Right atrium auricular region (tissue), 2 donors: ENCODE results near the gene PGBD5. TPM values are rescaled to one million over a fixed set of nuclear protein-coding genes. Genes with fewer than 3 reads are reported as not detected.

ENCODE experiments used
- DNase-seq: peaks from one replicate; pipeline ENCODE4 v3.0.0-alpha.2; 2019; ENCODE audit warnings: low spot score
- H3K27ac ChIP-seq, 2 donors: fragments of 200-600 bp; sonication (generic); 1 replicate in 1 of 2; 2 replicates in 1 of 2; pipeline ENCODE4 v1.5.1; 2016 to 2019
- H3K27me3 ChIP-seq, 2 donors: fragments of 200-600 bp; sonication (generic); one replicate each; pipeline versions ENCODE4 v1.5.1 to v1.6.0; 2017 to 2019
- H3K36me3 ChIP-seq: fragments of 200-600 bp; sonication (generic); one replicate; pipeline ENCODE4 v1.5.1; 2016
- H3K4me1 ChIP-seq, 2 donors: fragments of 200-600 bp; sonication (generic); one replicate each; pipeline versions ENCODE4 v1.5.1 to v1.6.0; 2017 to 2019
- H3K4me3 ChIP-seq, 2 donors: fragments of 200-600 bp; sonication (generic); 1 replicate in 1 of 2; 2 replicates in 1 of 2; pipeline ENCODE4 v1.5.1; 2017 to 2019; ENCODE audit warnings: mild to moderate bottlenecking in 1 of 2, moderate library complexity in 1 of 2
- H3K9me3 ChIP-seq, 2 donors: fragments of 200-600 bp; sonication (generic); one replicate each; pipeline ENCODE4 v1.5.1; 2019
- CTCF ChIP-seq, 2 donors: fragments of 200-600 bp; sonication (generic); IDR thresholded peaks; one replicate each; pipeline ENCODE4 v1.5.1; 2019; ENCODE audit warnings: antibody characterized with exemption in 2 of 2
- total RNA-seq, 2 donors: library from RNA; depleted of rRNA; stranded (reverse); fragments of >200 nt; gene quantifications; one replicate each; pipeline ENCODE4 v1.1.0, GENCODE V29; 2016

The PGBD5 gene
- total RNA-seq, 2 donors from 2014 or later, result 13.2 to 18.5 TPM

DNA sequence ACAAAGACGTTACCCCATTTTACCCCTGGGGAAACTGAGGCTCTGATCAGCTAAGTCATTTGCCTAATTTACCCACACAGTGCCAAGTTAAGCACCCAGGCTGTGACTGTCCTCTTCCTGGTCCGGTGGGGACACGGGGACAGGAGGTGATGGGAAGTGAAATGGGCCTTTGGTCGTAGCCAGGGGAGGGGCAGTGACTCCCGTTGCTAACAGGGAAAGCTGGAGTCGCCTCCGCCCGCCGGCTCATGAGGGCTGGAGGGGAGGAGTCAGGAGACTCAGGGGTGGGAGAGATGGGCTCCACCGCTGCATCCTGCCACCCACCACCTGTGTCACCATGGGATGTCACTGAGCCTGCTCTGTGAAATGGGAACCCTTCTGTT lies 139.3 kb downstream of the PGBD5 start:
- Histone ChIP-seq H3K4me3 (no peak overlapping the region), H3K36me3 (no peaks in the 10 kb centered on the region), H3K9me3 (no peaks in the 10 kb centered on the region), H3K27ac (no peak overlapping the region), H3K27me3 (no peaks in the 10 kb centered on the region), H3K4me1 (peaks cover 0 to 5% of the 10 kb centered on the region in 2 donors)
- TF ChIP-seq CTCF (IDR thresholded peaks at IDR 0.05), result no peak
- DNase-seq, result no peak

- Histone ChIP-seq H3K27me3 (no peaks in the 10 kb centered on the region), H3K9me3 (no peaks in the 10 kb centered on the region), H3K27ac (no peak overlapping the region), H3K36me3 (no peaks in the 10 kb centered on the region), H3K4me3 (no peak overlapping the region), H3K4me1 (peaks cover 0 to 5% of the 10 kb centered on the region in 2 donors)
- no peak for DNase-seq
- TF ChIP-seq CTCF (IDR thresholded peaks at IDR 0.05), result no peak
Observed at GRCh38 chr1:230286166-230286889, 139.8 kb downstream of the PGBD5 start.

DNA sequence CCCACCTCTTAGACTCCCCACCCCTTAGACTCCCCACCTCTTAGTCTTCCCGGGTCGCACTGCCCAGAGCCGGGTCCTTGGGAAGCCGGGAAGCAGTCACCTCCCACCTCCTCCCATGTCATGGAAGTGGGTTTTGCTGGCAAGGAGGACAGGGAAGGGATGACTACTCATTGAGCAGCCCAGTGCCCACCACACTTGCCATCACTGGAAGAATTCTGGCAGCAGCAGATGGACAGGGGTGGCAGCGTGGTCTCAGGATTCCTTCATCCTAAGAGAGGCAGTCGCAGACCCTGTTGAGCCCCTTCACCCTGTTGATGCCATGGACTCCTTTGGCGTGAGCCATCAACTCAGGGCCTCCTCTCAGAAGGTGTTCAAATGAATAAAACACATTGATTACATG lies 140.8 kb downstream of the PGBD5 start:
- H3K27me3 ChIP-seq, result no peaks in the 10 kb centered on the region
- no peaks in the 10 kb centered on the region for H3K9me3 ChIP-seq
- no peak overlapping the region for H3K4me3 ChIP-seq
- H3K4me1 ChIP-seq, result peaks cover 0 to 5% of the 10 kb centered on the region in 2 donors
- no peak for DNase-seq
- no peak for TF ChIP-seq CTCF (IDR thresholded peaks at IDR 0.05)
- H3K36me3 ChIP-seq, result peaks cover 5% of the 10 kb centered on the region
- no peak overlapping the region for H3K27ac ChIP-seq

DNA sequence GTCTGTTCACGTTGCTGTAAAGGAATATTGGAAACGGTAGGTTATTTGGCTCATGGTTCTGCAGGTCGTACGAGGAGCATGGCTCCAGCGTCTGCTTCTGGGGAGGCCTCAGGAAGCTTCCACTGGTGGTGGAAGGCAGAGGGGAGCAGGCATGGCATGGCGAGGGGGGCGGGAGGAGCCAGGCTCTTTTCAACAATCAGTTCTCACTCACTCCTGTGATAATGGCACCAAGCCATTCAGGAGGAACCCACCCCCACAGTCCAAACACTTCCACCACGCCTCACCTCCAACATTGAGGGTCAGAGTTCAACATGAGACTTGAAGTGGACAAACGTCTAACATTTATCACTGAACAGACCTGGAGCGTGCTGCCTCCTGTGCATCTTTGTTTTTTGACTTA lies 141.2 kb downstream of the PGBD5 start:
- Histone ChIP-seq H3K27me3 (no peaks in the 10 kb centered on the region), H3K27ac (no peak overlapping the region), H3K4me3 (no peak overlapping the region), H3K36me3 (peaks cover 9% of the 10 kb centered on the region), H3K4me1 (peaks cover 0 to 5% of the 10 kb centered on the region in 2 donors), H3K9me3 (no peaks in the 10 kb centered on the region)
- no peak for DNase-seq
- no peak for TF ChIP-seq CTCF (IDR thresholded peaks at IDR 0.05)

DNA sequence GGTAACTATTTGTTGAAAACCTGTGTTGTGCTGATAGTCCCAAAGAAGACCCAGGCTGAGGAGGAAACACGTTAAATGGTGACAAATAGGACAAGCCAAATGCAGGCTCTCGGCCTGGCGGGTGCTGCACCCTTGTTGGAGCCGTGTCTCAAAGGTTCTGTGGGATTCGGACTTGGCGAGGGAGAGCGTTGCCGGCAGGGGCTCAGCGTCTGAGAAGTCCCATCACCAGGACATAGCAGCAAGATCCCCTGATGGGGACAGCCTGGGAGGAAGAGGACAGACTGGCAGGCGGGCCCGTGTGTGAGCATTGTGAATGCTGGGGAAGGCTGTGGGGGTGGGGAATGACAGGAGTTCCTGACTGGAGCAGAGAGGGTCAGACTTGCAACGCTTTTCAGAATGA lies 142.5 kb downstream of the PGBD5 start:
- H3K36me3 ChIP-seq, result peaks cover 14% of the 10 kb centered on the region
- TF ChIP-seq CTCF (IDR thresholded peaks at IDR 0.05), result no peak
- DNase-seq, result no peak

DNA sequence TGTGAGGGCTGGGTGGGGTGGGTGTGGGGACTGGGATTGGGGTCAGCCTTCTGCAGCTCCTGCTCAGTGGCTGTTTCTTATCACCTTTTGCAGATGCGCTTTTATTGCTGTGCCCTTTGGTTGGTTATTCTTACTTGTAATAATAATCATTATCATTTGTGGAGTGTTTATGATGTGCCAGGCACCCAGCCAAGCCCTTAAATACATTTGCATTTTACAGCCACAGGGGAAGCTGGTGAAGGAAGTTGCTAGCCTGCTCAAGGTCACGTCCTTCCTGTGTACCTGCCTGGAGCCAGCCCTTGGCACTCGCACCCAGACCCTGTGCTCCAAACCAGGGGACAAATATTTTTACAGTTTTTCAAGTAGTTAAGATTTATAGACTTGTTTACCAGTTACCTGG lies 144.0 kb downstream of the PGBD5 start:
- no peak for DNase-seq
- Histone ChIP-seq H3K36me3 (peaks cover 20% of the 10 kb centered on the region), H3K4me3 (no peak overlapping the region), H3K4me1 (peaks cover 0 to 5% of the 10 kb centered on the region in 2 donors), H3K9me3 (no peaks in the 10 kb centered on the region), H3K27me3 (no peaks in the 10 kb centered on the region), H3K27ac (no peak overlapping the region)
- TF ChIP-seq CTCF (IDR thresholded peaks at IDR 0.05), result no peak

More for the DNA sequence above, 142.5 kb downstream of the PGBD5 start:
- Histone ChIP-seq H3K9me3 (no peaks in the 10 kb centered on the region), H3K4me1 (peaks cover 0 to 5% of the 10 kb centered on the region in 2 donors), H3K4me3 (no peak overlapping the region), H3K27ac (no peak overlapping the region), H3K27me3 (no peaks in the 10 kb centered on the region)
